ENCODE measurements around the gene ITM2C.

- no peak for TF ChIP-seq EZH2 (IDR thresholded peaks at IDR 0.05; ENCODE audit: borderline replicate concordance, insufficient read depth, low read depth, low read length, poor library complexity, severe bottlenecking)
- no peak for TF ChIP-seq CTCF (IDR thresholded peaks at IDR 0.05)
These were observed 6.8 kb downstream of the ITM2C start for GRCh38 chr2:230871361-230872150.
